HepG2 (cell line): ENCODE results near the gene WDR47. TPM values are rescaled to one million over a fixed set of nuclear protein-coding genes. Genes with fewer than 3 reads are reported as not detected.
A peak's percentile ranks its signal among the peaks of the same experiment; 100 is the strongest.

Experiments used
- CAMTA2 ChIP-seq: sonication (generic); formaldehyde crosslinking; IDR thresholded peaks from 2 replicates; pipeline ENCODE4 v1.4.0; 2020; ENCODE audit warnings: mild to moderate bottlenecking, missing genetic modification reagents, borderline replicate concordance
- CCAR2 ChIP-seq: fragments of 200-400 bp; formaldehyde crosslinking; optimal IDR thresholded peaks from 2 replicates; pipeline ENCODE3; 2018; ENCODE audit warnings: low read depth, mild to moderate bottlenecking, low read length, moderate library complexity
- MAZ ChIP-seq, 2 experiments: sonication (generic) in 1 of 2; formaldehyde crosslinking in 1 of 2; IDR thresholded peaks; 2 replicates each; pipeline versions ENCODE4 v1.5.0 to v1.6.1; 2012 to 2020; ENCODE audit warnings: low read depth in 2 of 2, mild to moderate bottlenecking in 2 of 2, borderline replicate concordance in 1 of 2, improper control_type of control experiment in 1 of 2, low read length in 1 of 2, missing genetic modification reagents in 1 of 2, moderate library complexity in 1 of 2
- MTERF4 ChIP-seq: sonication (generic); formaldehyde crosslinking; IDR thresholded peaks from 2 replicates; pipeline ENCODE4 v1.8.0; 2023; ENCODE audit warnings: mild to moderate bottlenecking, missing genetic modification reagents
- POLR2G ChIP-seq: fragments of 200-400 bp; formaldehyde crosslinking; IDR thresholded peaks from 2 replicates; pipeline ENCODE4 v1.6.1; 2018; ENCODE audit warnings: mild to moderate bottlenecking, low read depth, low read length, moderate library complexity
- PTBP1 ChIP-seq: fragments of 200-400 bp; formaldehyde crosslinking; IDR thresholded peaks from 2 replicates; pipeline ENCODE4 v1.6.1; 2018; ENCODE audit warnings: low read length, low read depth; ENCODE audit not compliant: poor library complexity, severe bottlenecking
- REXO4 ChIP-seq: sonication (generic); formaldehyde crosslinking; IDR thresholded peaks from 2 replicates; pipeline ENCODE4 v1.8.0; 2022; ENCODE audit warnings: missing genetic modification reagents, mild to moderate bottlenecking, borderline replicate concordance
- SMAD3 ChIP-seq: sonication (generic); formaldehyde crosslinking; IDR thresholded peaks from 2 replicates; pipeline ENCODE4 v1.4.0; 2020; ENCODE audit warnings: missing genetic modification reagents
- SMAD9 ChIP-seq: sonication (generic); formaldehyde crosslinking; IDR thresholded peaks from 2 replicates; pipeline ENCODE4 v1.5.1; 2020; ENCODE audit warnings: mild to moderate bottlenecking, missing genetic modification reagents
- TFE3 ChIP-seq: IDR thresholded peaks from 2 replicates; pipeline ENCODE4 v1.6.1; 2016
- ZHX2 ChIP-seq, 2 experiments: sonication (generic) in 1 of 2; formaldehyde crosslinking in 1 of 2; IDR thresholded peaks; 2 replicates each; pipeline versions ENCODE4 v1.6.1 to v1.9.0; 2014 to 2022; ENCODE audit warnings: antibody characterized with exemption in 1 of 2, borderline replicate concordance in 1 of 2, inconsistent platforms in 1 of 2, low read depth in 1 of 2, missing genetic modification reagents in 1 of 2
- ZNF512 ChIP-seq: sonication (generic); formaldehyde crosslinking; IDR thresholded peaks from 2 replicates; pipeline ENCODE4 v1.4.0; 2020; ENCODE audit warnings: mild to moderate bottlenecking, missing genetic modification reagents
- ZNF556 ChIP-seq: sonication (generic); formaldehyde crosslinking; IDR thresholded peaks from 2 replicates; pipeline ENCODE4 v1.4.0; 2020; ENCODE audit warnings: mild to moderate bottlenecking, missing genetic modification reagents, borderline replicate concordance
- ZNF605 ChIP-seq: sonication (generic); formaldehyde crosslinking; IDR thresholded peaks from 2 replicates; pipeline ENCODE4 v1.8.0; 2022; ENCODE audit warnings: mild to moderate bottlenecking, missing genetic modification reagents
- ZNF749 ChIP-seq: sonication (generic); formaldehyde crosslinking; IDR thresholded peaks from 2 replicates; pipeline ENCODE4 v1.8.0; 2022; ENCODE audit warnings: mild to moderate bottlenecking, missing genetic modification reagents, moderate library complexity, borderline replicate concordance
- polyA plus RNA-seq, 8 experiments: library from polyadenylated mRNA; depleted of rRNA in 3 of 8; stranded (reverse) in 7 of 8; unstranded in 1 of 8; fragments of >200 nt; fragmentation: Illumina TruSeq in 4 of 8; extraction: Trizol in 4 of 8; gene quantifications; 2 replicates each; pipeline versions ENCODE4 v1.2.1 to v1.2.3, GENCODE V29; 2011 to 2016; ENCODE audit warnings: low read depth in 4 of 8, missing spikeins in 1 of 8, mixed read lengths in 1 of 8; ENCODE audit not compliant: insufficient read depth in 1 of 8
- total RNA-seq, 5 experiments: library from RNA; depleted of rRNA; stranded (reverse); fragments of >200 nt; fragmentation: Illumina TruSeq; extraction: Trizol; gene quantifications; 2 replicates each; pipeline ENCODE4 v1.2.3, GENCODE V29; 2016; ENCODE audit warnings: low read depth in 1 of 5

The WDR47 gene
- total and polyA plus RNA-seq, 2 of the 13 experiments (the other 11 are each of a cell fraction or from before 2014, with no cell fraction given), result 4.3 to 5.9 TPM

- TF ChIP-seq ZNF556 (CRISPR knock-in tag) (peak; percentile 72; the same call in 1 of the 2 replicates), TFE3 (CRISPR knock-in tag) (no peak; the same call in none of the 2 replicates), SMAD3 (peak; percentile 42; the same call in 1 of the 2 replicates), SMAD9 (CRISPR knock-in tag) (no peak), PTBP1 (no peak), POLR2G (peak; percentile 98), MTERF4 (CRISPR knock-in tag) (no peak), ZHX2 (IDR thresholded peaks at IDR 0.05; ENCODE audit: low read depth) (peak; percentile 84; the same call in 1 of the 2 replicates), ZHX2 (CRISPR knock-in tag; IDR thresholded peaks at IDR 0.05; ENCODE audit: borderline replicate concordance) (no peak; the same call in 1 of the 2 replicates), CCAR2 (no peak), ZNF605 (CRISPR knock-in tag) (peak; percentile 67; the same call in 1 of the 2 replicates), ZNF512 (CRISPR knock-in tag) (no peak), REXO4 (CRISPR knock-in tag) (no peak), ZNF749 (no peak), CAMTA2 (CRISPR knock-in tag) (no peak), MAZ (IDR thresholded peaks at IDR 0.05; ENCODE audit: borderline replicate concordance, low read depth, low read length) (no peak), MAZ (CRISPR knock-in tag; IDR thresholded peaks at IDR 0.05; ENCODE audit: low read depth) (peak; percentile 72)
These were observed 33.9 kb upstream of the WDR47 start, which contains the start of gene TAF13 (continued) for GRCh38 chr1:109075531-109076490.
